Sigmoid colon (tissue), 7 donors: ENCODE measurements around the gene TSEN2. TPM values are rescaled to one million over a fixed set of nuclear protein-coding genes. Genes with fewer than 3 reads are reported as not detected.

Experiments used
- DNase-seq: peaks from one replicate; pipeline ENCODE4 v3.0.0-alpha.2; 2019
- H3K27ac ChIP-seq, 4 donors: fragments of 200-600 bp; sonication (generic); one replicate each; pipeline ENCODE4 v1.5.1; 2016 to 2019; ENCODE audit warnings: mild to moderate bottlenecking in 1 of 4
- H3K27me3 ChIP-seq, 3 donors: fragments of 200-600 bp; sonication (generic); one replicate each; pipeline ENCODE4 v1.5.1; 2019; ENCODE audit warnings: mild to moderate bottlenecking in 1 of 3
- H3K36me3 ChIP-seq, 4 donors: fragments of 200-600 bp; sonication (generic); one replicate each; pipeline ENCODE4 v1.5.1; 2016 to 2019
- H3K4me1 ChIP-seq, 4 donors: fragments of 200-600 bp; sonication (generic); one replicate each; pipeline ENCODE4 v1.5.1; 2017 to 2019
- H3K4me3 ChIP-seq, 4 donors: fragments of 200-600 bp; sonication (generic); one replicate each; pipeline ENCODE4 v1.5.1; 2017 to 2019; ENCODE audit warnings: mild to moderate bottlenecking in 2 of 4, moderate library complexity in 1 of 4
- H3K9me3 ChIP-seq, 4 donors: fragments of 200-600 bp in 3 of 4; sonication (generic) in 3 of 4; one replicate each; pipeline versions ENCODE4 v1.5.1 to v1.6.1; 2013 to 2019
- EP300 ChIP-seq, 4 donors: sonication (generic); formaldehyde crosslinking; IDR thresholded peaks; one replicate each; pipeline ENCODE4 v1.6.1; 2017; ENCODE audit warnings: antibody characterized with exemption in 4 of 4
- POLR2A ChIP-seq, 2 donors: fragments of 450-650 bp; IDR thresholded peaks; one replicate each; pipeline ENCODE4 v1.6.1; 2016; ENCODE audit warnings: antibody characterized with exemption in 2 of 2, mild to moderate bottlenecking in 2 of 2, moderate library complexity in 2 of 2
- POLR2AphosphoS5 ChIP-seq, 4 donors: sonication (generic); formaldehyde crosslinking; IDR thresholded peaks; one replicate each; pipeline ENCODE4 v1.6.1; 2017; ENCODE audit warnings: antibody characterized with exemption in 4 of 4
- WGBS, 2 donors: extraction: QIAGEN DNeasy Blood & Tissue Kit; methylation state at CpG; one replicate each; pipeline ENCODE4 v1.1.7; 2013; 5-methylcytosine and 5-hydroxymethylcytosine counted together
- intact Hi-C: fragments of 100-400 bp; cut with DNase I; formaldehyde crosslinking; loops from one replicate; pipeline ENCODE4 v1.15.1; 2023
- polyA plus RNA-seq, 3 donors: library from polyadenylated mRNA; stranded (reverse); fragments of 200-250 nt; gene quantifications; one replicate each; pipeline ENCODE4 v1.2.3, GENCODE V29; 2013
- total RNA-seq, 4 donors: library from RNA; depleted of rRNA; stranded (reverse); fragments of >200 nt; gene quantifications; one replicate each; pipeline ENCODE4 v1.1.0, GENCODE V29; 2016
- TF ChIP-seq, protein P1 (sequence below), 4 experiments: fragments of 450-650 bp in 3 of 4; fragments of 200-600 bp in 1 of 4; IDR thresholded peaks; one replicate each; pipeline ENCODE4 v1.5.1; 2016 to 2019; ENCODE audit warnings: antibody characterized with exemption in 4 of 4, mild to moderate bottlenecking in 3 of 4, moderate library complexity in 2 of 4
- donor health status: healthy with polysubstance abuse.
- donor health status: Bipolar disorder and iron deficiency.
- donor health status: healthy.

Gene TSEN2
- total and polyA plus RNA-seq, 7 donors: 4.2 to 23.0 (median 16.1) TPM

DNA sequence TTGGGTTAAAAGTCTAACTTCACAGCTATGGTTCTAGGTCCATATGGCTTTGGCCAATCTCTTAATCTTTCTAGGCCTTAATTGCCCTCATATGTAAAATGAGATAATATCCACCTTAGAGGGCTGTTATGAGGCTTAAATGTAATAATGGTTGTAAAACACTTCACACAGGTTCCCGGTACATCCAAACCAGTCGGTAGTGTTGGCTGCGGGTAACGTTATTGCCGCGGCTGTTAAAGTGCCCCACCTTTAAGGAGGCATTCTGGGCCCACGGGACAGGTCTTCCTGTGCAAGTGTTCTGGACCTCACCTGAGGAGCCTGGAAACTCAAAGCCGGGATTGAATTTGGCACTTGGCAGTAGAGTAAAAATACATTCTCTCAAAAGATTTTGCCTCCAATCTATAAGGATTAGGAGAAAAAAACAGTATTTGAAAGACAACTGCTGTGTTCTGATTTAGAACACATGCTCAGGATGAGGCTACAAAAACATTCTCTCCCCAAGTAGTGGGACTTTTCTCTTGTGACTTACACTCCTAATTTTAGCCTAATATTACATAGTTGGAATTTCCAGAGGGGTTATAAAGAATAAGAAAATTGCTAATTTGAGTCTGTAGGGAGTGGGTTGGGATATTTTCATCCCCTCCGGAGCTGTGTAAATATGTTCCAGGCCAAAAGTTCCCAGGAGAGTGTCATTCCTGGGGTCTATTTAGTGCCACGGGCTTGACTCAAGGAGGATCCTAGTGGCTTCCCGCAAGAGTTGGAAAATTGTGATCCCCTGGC, 44.9 kb upstream of the TSEN2 start:
- intact Hi-C loops: no loop called here
- WGBS, 2 donors: 23 to 72% methylated on average over 11 of the region's 11 CpGs
- H3K27ac ChIP-seq: no peak overlapping the region

GRCh38 chr3:12440927-12441714, 43.2 kb upstream of the TSEN2 start:
- 75 to 84% methylated on average over 21 of the region's 21 CpGs for WGBS, 2 donors
- TF ChIP-seq POLR2A (IDR thresholded peaks at IDR 0.05) (no peak), POLR2AphosphoS5 (IDR thresholded peaks at IDR 0.05) (no peak), EP300 (IDR thresholded peaks at IDR 0.05) (no peak)
- TF ChIP-seq, protein P1, sequence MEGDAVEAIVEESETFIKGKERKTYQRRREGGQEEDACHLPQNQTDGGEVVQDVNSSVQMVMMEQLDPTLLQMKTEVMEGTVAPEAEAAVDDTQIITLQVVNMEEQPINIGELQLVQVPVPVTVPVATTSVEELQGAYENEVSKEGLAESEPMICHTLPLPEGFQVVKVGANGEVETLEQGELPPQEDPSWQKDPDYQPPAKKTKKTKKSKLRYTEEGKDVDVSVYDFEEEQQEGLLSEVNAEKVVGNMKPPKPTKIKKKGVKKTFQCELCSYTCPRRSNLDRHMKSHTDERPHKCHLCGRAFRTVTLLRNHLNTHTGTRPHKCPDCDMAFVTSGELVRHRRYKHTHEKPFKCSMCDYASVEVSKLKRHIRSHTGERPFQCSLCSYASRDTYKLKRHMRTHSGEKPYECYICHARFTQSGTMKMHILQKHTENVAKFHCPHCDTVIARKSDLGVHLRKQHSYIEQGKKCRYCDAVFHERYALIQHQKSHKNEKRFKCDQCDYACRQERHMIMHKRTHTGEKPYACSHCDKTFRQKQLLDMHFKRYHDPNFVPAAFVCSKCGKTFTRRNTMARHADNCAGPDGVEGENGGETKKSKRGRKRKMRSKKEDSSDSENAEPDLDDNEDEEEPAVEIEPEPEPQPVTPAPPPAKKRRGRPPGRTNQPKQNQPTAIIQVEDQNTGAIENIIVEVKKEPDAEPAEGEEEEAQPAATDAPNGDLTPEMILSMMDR (IDR thresholded peaks at IDR 0.05): no peak
- peak; percentile 77 for DNase-seq
- Histone ChIP-seq H3K27me3 (peaks cover 0 to 24% (median 0%) of the 10 kb centered on the region in 3 donors), H3K4me3 (no peak overlapping the region), H3K4me1 (peaks cover 0 to 6% (median 0%) of the 10 kb centered on the region in 4 donors), H3K27ac (no peak overlapping the region), H3K36me3 (no peaks in the 10 kb centered on the region), H3K9me3 (no peaks in the 10 kb centered on the region)
- intact Hi-C loops: no loop called here

More for the DNA sequence above, 44.9 kb upstream of the TSEN2 start:
- peak; percentile 7 for DNase-seq
- Histone ChIP-seq H3K4me3 (no peak overlapping the region), H3K9me3 (no peaks in the 10 kb centered on the region), H3K4me1 (peaks cover 0 to 6% (median 0%) of the 10 kb centered on the region in 4 donors), H3K27me3 (peaks cover 0 to 16% (median 0%) of the 10 kb centered on the region in 3 donors), H3K36me3 (no peaks in the 10 kb centered on the region)
- TF ChIP-seq EP300 (IDR thresholded peaks at IDR 0.05): no peak
- TF ChIP-seq POLR2A (IDR thresholded peaks at IDR 0.05): no peak
- TF ChIP-seq, protein P1 (IDR thresholded peaks at IDR 0.05): no peak
- no peak for TF ChIP-seq POLR2AphosphoS5 (IDR thresholded peaks at IDR 0.05)

GRCh38 chr3:12442654-12443501, 41.4 kb upstream of the TSEN2 start:
- Histone ChIP-seq H3K27ac (no peak overlapping the region), H3K27me3 (peaks cover 0 to 27% (median 0%) of the 10 kb centered on the region in 3 donors), H3K36me3 (no peaks in the 10 kb centered on the region), H3K4me3 (no peak overlapping the region), H3K9me3 (no peaks in the 10 kb centered on the region), H3K4me1 (peaks cover 0 to 6% (median 0%) of the 10 kb centered on the region in 4 donors)
- DNase-seq: peak; percentile 29
- WGBS, 2 donors: 83 to 84% methylated on average over 20 of the region's 20 CpGs
- TF ChIP-seq POLR2AphosphoS5 (IDR thresholded peaks at IDR 0.05): no peak
- TF ChIP-seq EP300 (IDR thresholded peaks at IDR 0.05): no peak
- TF ChIP-seq, protein P1 (IDR thresholded peaks at IDR 0.05): no peak
- TF ChIP-seq POLR2A (IDR thresholded peaks at IDR 0.05): no peak
- intact Hi-C loops: no loop called here

DNA sequence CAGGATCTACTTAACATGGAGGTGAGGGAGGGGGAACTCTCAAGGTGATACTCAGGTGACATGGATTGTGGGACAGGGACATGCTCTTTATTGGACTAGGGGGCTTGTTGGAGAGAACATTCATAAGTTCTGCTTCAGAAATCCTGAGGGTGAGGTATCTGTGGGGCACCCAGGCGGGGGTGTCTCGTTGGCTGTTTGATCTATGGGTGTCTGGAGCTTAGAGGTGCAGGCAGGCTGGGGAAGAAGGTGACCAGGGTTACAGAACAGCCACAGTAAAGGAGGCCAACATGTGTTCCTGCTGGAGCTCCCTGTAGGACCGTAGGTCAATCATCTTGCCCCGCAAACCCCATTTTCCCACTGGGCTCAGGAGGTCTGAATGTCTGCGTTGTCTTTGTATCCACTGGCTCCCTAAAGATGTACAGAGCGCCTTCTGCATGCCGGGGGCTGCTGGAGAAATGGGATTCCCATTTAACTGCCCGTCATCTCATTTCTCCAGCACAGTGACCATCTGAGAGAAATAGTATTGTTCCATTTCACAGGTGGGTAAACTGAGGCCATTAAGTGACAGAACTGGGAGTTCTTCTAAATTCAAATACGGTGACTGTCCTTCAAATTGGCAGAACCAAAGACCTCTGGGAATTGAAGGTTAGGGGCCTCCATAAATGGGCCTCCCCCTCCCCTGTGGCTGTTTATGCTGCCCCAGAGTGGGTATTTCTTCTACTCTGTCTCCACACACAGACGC, 40.3 kb upstream of the TSEN2 start:
- 80 to 89% methylated on average over 10 of the region's 10 CpGs for WGBS, 2 donors

More for the DNA sequence above, 40.3 kb upstream of the TSEN2 start:
- no peak overlapping the region for H3K27ac ChIP-seq
- DNase-seq: peak; percentile 13
- H3K9me3 ChIP-seq: no peaks in the 10 kb centered on the region
- TF ChIP-seq, protein P1 (IDR thresholded peaks at IDR 0.05): no peak
- no peak for TF ChIP-seq POLR2AphosphoS5 (IDR thresholded peaks at IDR 0.05)
- peaks cover 0 to 27% (median 0%) of the 10 kb centered on the region in 3 donors for H3K27me3 ChIP-seq
- H3K4me1 ChIP-seq: peaks cover 0 to 6% (median 0%) of the 10 kb centered on the region in 4 donors
- intact Hi-C loops: no loop called here
- H3K36me3 ChIP-seq: no peaks in the 10 kb centered on the region
- H3K4me3 ChIP-seq: no peak overlapping the region
